T-helper 1 cell treated with Interleukin-12 subunit alpha and Interleukin-12 subunit beta and Interleukin-4 antibody, amounts not matched to agents 30 ng/mL and 1 ng/mL, for 36 hours (primary cell): Measurements from ENCODE around the gene ZNF556. TPM values are rescaled to one million over a fixed set of nuclear protein-coding genes. Genes with fewer than 3 reads are reported as not detected.

Experiments used
- intact Hi-C: fragments of 100-400 bp; cut with micrococcal nuclease; formaldehyde crosslinking; loops from one replicate; pipeline ENCODE4 v1.15.1; 2024
- total RNA-seq: library from RNA; stranded (reverse); gene quantifications from 2 replicates; pipeline ENCODE4 v1.2.3, GENCODE V29; 2022

ZNF556 gene
- total RNA-seq = not detected in 2 replicates

- intact Hi-C loops = no loop called here
Observed at GRCh38 chr19:2867025-2867991, at the start of gene ZNF556. Gene ZNF556, plus strand, starts transcription at chr19:2867335. Its CDS starts 87 bp downstream, at chr19:2867422.

DNA sequence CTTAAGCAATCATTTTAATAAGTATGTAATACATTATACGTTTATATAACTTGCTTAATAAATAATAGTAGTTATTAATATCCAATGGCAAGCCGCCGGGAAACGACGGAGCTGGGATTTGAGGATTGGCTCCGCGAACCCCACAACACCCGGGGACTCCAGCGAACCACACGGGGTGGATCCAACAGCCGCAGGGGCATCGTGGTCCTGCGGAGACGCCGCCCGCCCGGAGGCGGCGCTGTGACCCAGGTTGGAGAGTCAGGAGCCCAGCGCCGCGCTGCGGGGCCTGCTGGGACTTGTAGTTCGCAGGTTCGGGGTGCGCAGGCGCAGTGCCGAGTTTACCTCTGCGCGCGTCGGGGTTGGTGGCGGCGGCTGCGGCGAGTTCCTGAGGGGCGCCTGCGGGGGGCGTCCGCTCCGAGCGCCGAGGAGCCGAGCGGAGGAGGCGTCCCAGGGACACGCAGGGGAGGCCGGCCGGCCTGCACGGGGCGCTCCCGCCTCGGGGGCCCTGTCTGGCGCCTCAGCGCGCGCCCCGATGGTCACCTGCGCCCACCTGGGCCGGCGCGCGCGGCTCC lies 47.5 kb upstream of the ZNF556 start, which contains the start of gene ZNF554:
TSS of gene ZNF554 (plus strand) at position 329 of the 572 bp plus-strand sequence. CDS start at position 533, 204 bp downstream.
- intact Hi-C loops = loop anchor here (1.0 to 10.0 kb wide), 6 partner anchors 22 to 365 kb away; partner anchors contain the start of genes NCLN, SLC39A3, THOP1 and ZNF555

- intact Hi-C loops = no loop called here
Observed at GRCh38 chr19:2820112-2820702, 46.9 kb upstream of the ZNF556 start.

DNA sequence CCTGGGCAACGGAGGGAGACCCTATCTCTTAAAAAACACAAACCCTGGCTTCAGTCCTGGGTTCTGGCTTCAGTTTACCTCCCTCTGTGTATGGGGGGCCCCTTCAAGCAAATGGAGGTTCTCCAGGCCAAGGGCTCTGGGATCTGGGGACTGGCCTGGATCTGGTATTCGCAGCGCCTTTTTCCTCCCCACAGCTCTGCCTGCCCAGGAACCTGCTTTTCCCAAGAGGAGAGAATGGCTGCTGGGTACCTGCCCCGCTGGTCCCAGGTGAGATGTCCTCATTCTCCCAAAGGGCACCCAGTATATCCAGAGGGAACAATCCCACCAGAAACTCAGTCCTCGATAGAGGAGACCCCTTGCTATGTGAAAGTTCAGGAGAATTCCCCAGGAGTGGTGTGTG lies 44.3 kb upstream of the ZNF556 start:
- intact Hi-C loops = no loop called here

DNA sequence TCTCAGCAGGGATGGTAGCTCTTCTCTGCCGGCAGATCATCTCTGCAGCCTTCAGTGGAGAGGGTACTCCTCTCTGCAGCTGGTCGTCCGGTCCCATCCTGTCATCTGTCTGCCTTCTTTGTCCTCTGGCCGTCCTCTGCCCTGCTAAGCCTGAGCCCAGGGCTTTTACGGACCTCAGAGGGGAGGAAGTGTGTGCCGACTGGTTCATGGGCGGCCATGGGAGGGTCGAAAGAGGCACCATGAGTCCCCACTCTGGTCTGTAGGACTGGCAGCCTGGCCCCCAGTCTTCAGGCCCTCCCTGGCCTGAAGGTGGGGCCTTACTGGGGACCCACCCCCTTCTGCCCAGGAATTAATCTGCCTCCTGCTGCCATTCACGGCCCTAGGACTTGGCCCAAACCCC lies 43.5 kb upstream of the ZNF556 start:
- intact Hi-C loops = no loop called here

DNA sequence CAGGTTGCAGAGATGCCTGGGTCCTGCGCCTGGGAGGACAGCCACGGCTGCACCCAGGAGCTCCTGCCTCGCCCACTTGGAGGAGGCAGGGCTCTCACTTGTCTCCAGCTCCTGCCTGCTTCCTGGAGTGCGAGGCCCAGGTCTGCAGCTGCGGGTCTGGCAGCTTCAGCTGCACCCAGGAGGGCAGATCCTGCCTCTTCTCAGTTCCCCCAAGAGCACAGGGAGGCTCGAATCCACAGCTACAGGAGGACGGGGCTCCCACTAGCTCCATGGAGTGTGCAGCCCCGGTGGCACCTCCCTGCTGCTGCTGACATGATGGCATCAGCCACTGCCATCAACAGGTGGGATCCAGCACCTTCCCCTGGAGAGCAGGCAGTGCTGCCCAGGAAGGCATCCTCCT lies 43.0 kb upstream of the ZNF556 start:
- intact Hi-C loops = no loop called here

- intact Hi-C loops = no loop called here
Observed at GRCh38 chr19:2827022-2827421, 40.1 kb upstream of the ZNF556 start.

DNA sequence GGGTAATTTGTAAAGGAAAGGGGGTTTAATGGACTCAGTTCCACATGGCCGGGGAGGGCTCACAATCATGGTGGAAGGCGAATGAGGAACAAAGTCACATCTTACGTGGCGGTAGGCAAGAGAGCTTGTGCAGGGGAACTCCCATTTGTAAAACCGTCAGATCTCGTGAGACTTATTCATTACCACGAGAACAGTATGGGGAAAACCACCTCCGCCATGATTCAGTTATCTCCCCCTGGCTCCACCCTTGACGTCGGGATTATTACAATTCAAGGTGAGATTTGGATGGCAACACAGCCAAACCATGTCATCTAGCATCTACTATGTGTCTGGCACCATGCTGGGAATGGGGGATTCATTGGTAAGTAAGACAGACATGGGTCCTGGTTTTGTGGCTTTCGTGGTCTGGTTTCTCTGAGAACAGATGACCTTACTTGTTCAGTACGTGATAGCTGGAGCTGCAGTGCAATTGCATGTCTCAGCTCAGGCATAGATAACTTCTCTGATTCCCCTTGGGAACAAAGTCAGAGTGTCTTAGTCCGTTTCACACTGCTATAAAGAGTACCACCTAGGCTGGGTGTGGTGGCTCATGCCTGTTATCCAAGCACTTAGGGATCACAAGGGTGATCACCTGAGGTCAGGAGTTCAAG lies 39.2 kb upstream of the ZNF556 start:
- intact Hi-C loops = no loop called here

GRCh38 chr19:2834294-2834871 lies 32.8 kb upstream of the ZNF556 start:
- intact Hi-C loops = no loop called here

- intact Hi-C loops = no loop called here
Observed at GRCh38 chr19:2837430-2837829, 29.7 kb upstream of the ZNF556 start.

DNA sequence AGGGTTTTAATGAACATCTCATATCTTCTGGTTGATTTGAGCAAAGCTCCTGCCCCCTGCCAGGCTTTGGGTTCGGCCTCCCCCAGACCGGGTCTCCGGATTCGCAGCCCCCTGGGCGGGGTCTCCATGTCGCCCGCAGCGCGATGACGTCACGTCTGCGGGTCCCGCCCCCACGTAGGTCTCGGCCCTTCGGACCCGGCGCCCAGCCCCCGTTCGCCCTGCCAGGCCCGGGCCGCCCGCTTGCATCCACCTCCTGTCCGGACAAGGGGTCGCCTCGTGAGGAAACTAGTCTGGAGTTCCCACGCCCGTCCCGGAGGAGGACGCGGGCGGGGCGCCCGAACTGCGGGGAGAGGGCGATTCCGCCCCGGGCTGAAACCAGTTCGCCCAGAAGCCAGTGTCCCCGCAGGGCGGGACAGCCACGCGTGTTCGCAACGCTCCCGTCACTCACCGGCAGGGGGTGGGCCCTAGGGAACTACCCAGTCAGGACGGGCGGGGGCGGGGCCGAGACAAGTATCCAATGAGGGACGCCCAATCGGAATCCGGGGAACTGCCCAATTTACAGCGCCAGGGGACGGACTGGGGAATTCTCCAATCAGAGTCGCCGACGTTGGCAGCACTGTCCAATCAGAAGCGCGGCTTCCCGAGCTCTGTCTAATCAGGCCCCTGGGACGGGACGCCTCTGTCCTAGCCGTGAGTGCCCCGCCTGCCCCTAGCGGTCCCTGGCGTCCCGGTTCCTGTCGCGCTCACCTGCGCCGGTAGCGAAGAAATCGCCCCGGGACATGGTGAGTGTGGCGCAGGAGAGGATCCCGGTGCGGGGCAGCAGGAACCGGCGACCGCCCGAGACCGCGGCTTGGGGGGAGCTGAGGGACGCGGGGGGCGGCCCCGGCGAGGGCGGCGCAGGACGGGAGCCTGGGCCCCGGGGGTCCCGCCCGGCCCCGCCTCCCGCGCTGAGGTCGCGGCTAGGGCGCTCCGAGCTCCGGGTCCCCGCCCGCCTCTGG lies 26.0 kb upstream of the ZNF556 start, which contains the start of gene ZNF555:
TSS of gene ZNF555 (plus strand) at position 682 of the 998 bp plus-strand sequence. CDS start at position 780, 98 bp downstream.
- intact Hi-C loops = loop anchor here (1.0 to 2.0 kb wide), 5 partner anchors 22 to 110 kb away; partner anchors contain the start of genes SGTA, SLC39A3, ZNF554 and ZNF57

DNA sequence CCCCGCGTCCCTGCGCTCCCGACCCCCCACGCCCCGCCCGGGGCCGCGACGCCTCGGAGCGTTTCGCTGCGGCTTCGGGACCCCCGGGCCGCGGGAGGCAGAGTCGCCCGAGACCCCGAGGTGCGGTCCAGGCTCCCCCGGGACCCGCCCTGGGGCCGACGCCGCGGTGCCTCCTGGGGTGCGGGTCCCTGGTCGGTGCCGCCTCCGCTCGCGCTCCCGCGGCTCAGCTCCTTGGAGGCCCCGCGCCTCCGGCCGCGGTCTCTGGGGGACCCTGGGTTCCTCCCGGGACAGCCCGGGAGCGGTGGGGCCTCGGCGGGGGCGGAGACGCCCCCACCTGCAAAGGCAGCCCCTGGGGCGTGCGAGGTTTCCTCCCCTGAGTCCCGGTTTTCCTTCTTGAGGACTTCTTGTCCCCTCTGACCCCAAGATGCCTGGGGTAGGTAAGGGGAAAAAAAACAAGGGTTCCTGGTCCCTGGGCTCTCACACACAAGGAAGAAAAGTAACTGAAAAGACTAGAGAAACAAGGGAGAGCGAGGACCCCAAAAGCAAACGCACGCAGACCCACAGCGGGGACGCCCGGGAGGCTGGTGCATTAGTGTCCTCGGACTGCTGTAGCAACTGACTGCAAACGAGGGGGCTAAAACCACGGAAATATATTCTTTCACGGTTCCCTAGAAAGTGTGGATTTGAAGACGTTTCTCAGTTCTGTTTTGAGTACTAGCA lies 25.1 kb upstream of the ZNF556 start:
- intact Hi-C loops = loop anchor here (1.0 to 2.0 kb wide), 5 partner anchors 23 to 109 kb away; partner anchors contain the start of genes SGTA, SLC39A3, ZNF554 and ZNF57

DNA sequence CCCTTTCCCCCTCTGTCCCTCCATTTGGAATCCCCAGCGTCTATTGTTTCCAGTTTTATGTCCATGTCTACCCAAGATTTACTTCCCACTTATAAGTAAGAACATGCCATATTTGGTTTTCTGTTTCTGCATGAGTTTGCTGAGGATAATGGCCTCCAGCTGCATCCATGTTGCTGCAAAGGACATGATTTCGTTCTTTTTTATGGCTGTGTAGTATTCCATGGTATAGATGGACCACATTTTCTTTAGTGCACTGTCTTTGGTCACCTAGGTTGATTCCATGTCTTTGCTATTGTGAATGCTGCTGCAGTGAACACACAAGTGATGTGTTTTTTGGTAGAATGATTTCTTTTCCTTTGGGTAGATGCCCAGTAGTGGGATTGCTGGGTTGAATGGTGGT lies 22.0 kb upstream of the ZNF556 start:
- intact Hi-C loops = no loop called here

- intact Hi-C loops = no loop called here
Observed at GRCh38 chr19:2846180-2846894, 20.8 kb upstream of the ZNF556 start.

GRCh38 chr19:2847507-2847906 lies 19.6 kb upstream of the ZNF556 start:
- intact Hi-C loops = no loop called here

- intact Hi-C loops = no loop called here
Observed at GRCh38 chr19:2848616-2849015, 18.5 kb upstream of the ZNF556 start.

- intact Hi-C loops = no loop called here
Observed at GRCh38 chr19:2850256-2850925, 16.7 kb upstream of the ZNF556 start.

- intact Hi-C loops = no loop called here
Observed at GRCh38 chr19:2852598-2852997, 14.5 kb upstream of the ZNF556 start.
